Suprapubic skin (tissue), 3 donors: Measurements from ENCODE around the gene SLC45A3.

Source experiments
- POLR2A ChIP-seq, 2 donors: fragments of 450-650 bp; IDR thresholded peaks; one replicate each; pipeline ENCODE4 v1.6.1; 2017; ENCODE audit warnings: antibody characterized with exemption in 2 of 2, mild to moderate bottlenecking in 2 of 2, moderate library complexity in 2 of 2
- TF ChIP-seq, protein P1 (sequence below), 2 donors: fragments of 200-600 bp in 1 of 2; fragments of 450-650 bp in 1 of 2; sonication (generic) in 1 of 2; IDR thresholded peaks; one replicate each; pipeline ENCODE4 v1.5.1; 2016 to 2019; ENCODE audit warnings: antibody characterized with exemption in 2 of 2, mild to moderate bottlenecking in 1 of 2, moderate library complexity in 1 of 2

DNA sequence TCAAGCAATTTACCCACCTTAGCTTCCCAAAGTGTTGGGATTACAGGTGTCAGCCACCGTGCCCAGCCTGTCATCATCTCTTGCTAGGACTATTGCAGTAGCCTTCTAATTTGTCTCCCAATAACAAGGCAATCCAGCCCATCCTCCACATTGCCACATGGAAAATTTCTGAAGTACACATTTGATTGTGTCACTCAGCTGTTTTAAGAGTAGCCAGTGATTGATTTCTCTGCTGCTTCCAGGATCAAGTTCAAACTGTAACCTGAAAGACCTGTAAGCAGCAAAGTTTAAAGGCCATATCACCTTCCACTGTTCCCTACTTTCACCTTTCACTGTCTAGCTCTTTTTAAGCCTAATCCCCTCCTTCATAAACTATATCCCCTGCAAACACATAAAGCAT, 40.7 kb downstream of the SLC45A3 start:
- TF ChIP-seq, protein P1, sequence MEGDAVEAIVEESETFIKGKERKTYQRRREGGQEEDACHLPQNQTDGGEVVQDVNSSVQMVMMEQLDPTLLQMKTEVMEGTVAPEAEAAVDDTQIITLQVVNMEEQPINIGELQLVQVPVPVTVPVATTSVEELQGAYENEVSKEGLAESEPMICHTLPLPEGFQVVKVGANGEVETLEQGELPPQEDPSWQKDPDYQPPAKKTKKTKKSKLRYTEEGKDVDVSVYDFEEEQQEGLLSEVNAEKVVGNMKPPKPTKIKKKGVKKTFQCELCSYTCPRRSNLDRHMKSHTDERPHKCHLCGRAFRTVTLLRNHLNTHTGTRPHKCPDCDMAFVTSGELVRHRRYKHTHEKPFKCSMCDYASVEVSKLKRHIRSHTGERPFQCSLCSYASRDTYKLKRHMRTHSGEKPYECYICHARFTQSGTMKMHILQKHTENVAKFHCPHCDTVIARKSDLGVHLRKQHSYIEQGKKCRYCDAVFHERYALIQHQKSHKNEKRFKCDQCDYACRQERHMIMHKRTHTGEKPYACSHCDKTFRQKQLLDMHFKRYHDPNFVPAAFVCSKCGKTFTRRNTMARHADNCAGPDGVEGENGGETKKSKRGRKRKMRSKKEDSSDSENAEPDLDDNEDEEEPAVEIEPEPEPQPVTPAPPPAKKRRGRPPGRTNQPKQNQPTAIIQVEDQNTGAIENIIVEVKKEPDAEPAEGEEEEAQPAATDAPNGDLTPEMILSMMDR (IDR thresholded peaks at IDR 0.05) = no peak
- TF ChIP-seq POLR2A (IDR thresholded peaks at IDR 0.05) = no peak
